Measurements from ENCODE around the gene IGF2.

GRCh38 chr11:2142300-2142759 is 3.1 kb upstream of the IGF2 start:
- no peak for TF ChIP-seq SIN3A (IDR thresholded peaks at IDR 0.05; ENCODE audit: borderline replicate concordance, insufficient read depth, low read length)
- TF ChIP-seq TAF1 (IDR thresholded peaks at IDR 0.05; ENCODE audit: borderline replicate concordance, insufficient read depth, low read length), result no peak
- TF ChIP-seq REST (IDR thresholded peaks at IDR 0.05; ENCODE audit: insufficient read depth in 1 of 2, low read depth in 2 of 2, low read length in 2 of 2), result no peak
- TF ChIP-seq FOXP2 (optimal IDR thresholded peaks at IDR 0.05; ENCODE audit: borderline replicate concordance, extremely low read depth, extremely low read length, insufficient read depth), result no peak
- no peak for TF ChIP-seq POLR2AphosphoS5 (IDR thresholded peaks at IDR 0.05; ENCODE audit: low read depth, low read length)
